ENCODE measurements around the gene PRPF40A. TPM values are rescaled to one million over a fixed set of nuclear protein-coding genes. Genes with fewer than 3 reads are reported as not detected.
"Not testable (repeated sequence)": the region's sequence is repeated elsewhere in the genome, so short reads cannot be mapped to it uniquely, and the experiment has no call there.

The PRPF40A gene
- total and polyA plus RNA-seq, 2 of the 8 experiments (the other 6 are each of a cell fraction or from before 2014, with no cell fraction given) = 85.5 to 176 TPM

GRCh38 chr2:152737509-152737908, 20.2 kb upstream of the PRPF40A start:
- H3K9me3 ChIP-seq (ENCODE audit: insufficient read depth in 2 of 2, low read depth in 1 of 2, low read length in 1 of 2); H3K79me2 ChIP-seq (ENCODE audit: control insufficient read depth in 1 of 2, insufficient read depth in 2 of 2, low read length in 2 of 2); H3K23me2 ChIP-seq (ENCODE audit: low read depth, low read length); H4K5ac ChIP-seq (ENCODE audit: insufficient read length, low read depth, low read length); H3K14ac ChIP-seq (ENCODE audit: insufficient read length); H4K8ac ChIP-seq (ENCODE audit: extremely low read depth, insufficient read depth, low read length); DNase-seq (ENCODE audit: low read depth in 1 of 2, low spot score in 2 of 2); H3K23ac ChIP-seq (ENCODE audit: insufficient read length); H3K56ac ChIP-seq (replicated peaks; ENCODE audit: insufficient read length, low read depth, low read length); H2AK5ac ChIP-seq (ENCODE audit: low read depth, low read length); H3K27ac ChIP-seq (ENCODE audit: low read depth, low read length); H2BK5ac ChIP-seq (ENCODE audit: low read depth, low read length); H2AFZ ChIP-seq (ENCODE audit: low read length); H4K91ac ChIP-seq (replicated peaks; ENCODE audit: insufficient read length, low read length); H3K9ac ChIP-seq (replicated peaks in 1 of 4; ENCODE audit: extremely low read depth in 1 of 4, low read depth in 3 of 4, low read length in 3 of 4); H2BK20ac ChIP-seq (ENCODE audit: low read length); H2BK12ac ChIP-seq (ENCODE audit: low read depth, low read length); FAIRE-seq; H2BK15ac ChIP-seq (ENCODE audit: low read length); H3K4me2 ChIP-seq (ENCODE audit: insufficient read depth in 1 of 2, low read depth in 2 of 2, low read length in 2 of 2); CTCF ChIA-PET (ENCODE audit: partially characterized antibody); H3K27me3 ChIP-seq (replicated peaks in 1 of 4; ENCODE audit: control insufficient read depth in 3 of 4, extremely low read depth in 1 of 4, insufficient read depth in 3 of 4, low read length in 3 of 4); H3K18ac ChIP-seq (ENCODE audit: extremely low read depth, low read length); H3K79me1 ChIP-seq (ENCODE audit: low read depth, low read length); H4K20me1 ChIP-seq (replicated peaks in 1 of 2; ENCODE audit: control insufficient read depth in 1 of 2, insufficient read depth in 2 of 2, low read length in 2 of 2); H3K4ac ChIP-seq (replicated peaks; ENCODE audit: insufficient read length, low read depth, low read length); H2BK120ac ChIP-seq (replicated peaks; ENCODE audit: low read depth, low read length); POLR2A ChIA-PET (ENCODE audit: partially characterized antibody); H3K4me3 ChIP-seq (ENCODE audit: extremely low read depth in 1 of 4, insufficient read depth in 2 of 4, low read depth in 3 of 4, low read length in 4 of 4); H3K4me1 ChIP-seq (replicated peaks in 1 of 4; ENCODE audit: control insufficient read depth in 3 of 4, insufficient read depth in 4 of 4, low read length in 3 of 4): not testable (repeated sequence)
- peaks cover 0 to 54% (median 28%) of the 10 kb centered on the region in 4 experiments; a peak in 7 of 8 replicates for H3K36me3 ChIP-seq (ENCODE audit: control insufficient read depth in 2 of 4, insufficient read depth in 4 of 4, low read length in 3 of 4)
- 94% methylated on average over 1 of the region's 1 CpG; no CpG with 5 or more reads in 1 of the 2 experiments for WGBS, 2 experiments (ENCODE audit: extremely low coverage in 1 of 2, insufficient coverage in 1 of 2, insufficient read length in 1 of 2, insufficient replicate concordance in 2 of 2, low coverage in 1 of 2, low lambda C conversion rate in 2 of 2, missing lambda C conversion rate in 1 of 2)

All from H1 (cell line).